ENCODE results near the gene EP400. TPM values are rescaled to one million over a fixed set of nuclear protein-coding genes. Genes with fewer than 3 reads are reported as not detected.

Gene EP400
- total RNA-seq, 6 experiments from 2014 or later = 10.9 to 16.3 (median 13.3) TPM

DNA sequence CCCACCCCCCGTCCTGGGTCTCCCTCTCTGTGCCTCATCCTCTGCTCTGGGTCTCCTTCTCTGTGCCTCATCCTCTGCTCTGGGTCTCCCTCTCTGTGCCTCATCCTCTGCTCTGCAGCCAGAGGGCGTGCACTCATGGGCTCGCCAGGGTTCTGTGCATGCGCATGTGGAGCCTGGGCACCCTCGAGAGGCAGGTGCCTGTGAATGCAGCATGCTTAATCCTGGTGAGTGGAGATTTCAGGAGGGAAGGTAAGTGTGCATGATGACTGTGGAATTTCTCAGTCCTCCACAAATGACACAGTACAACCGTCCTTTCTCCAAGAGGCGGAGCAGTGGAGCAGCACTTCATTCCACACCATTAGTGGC, 65.2 kb downstream of the EP400 start:
- no peaks in the 10 kb centered on the region for H3K9me3 ChIP-seq
- no peak for DNase-seq
- no peaks in the 10 kb centered on the region for H3K27me3 ChIP-seq
- no peaks in the 10 kb centered on the region for H3K4me1 ChIP-seq
- intact Hi-C loops (cut with DNase I) = no loop called here
- no peak overlapping the region for H3K27ac ChIP-seq
- no peak for ATAC-seq
- H3K4me3 ChIP-seq = no peak overlapping the region
- TF ChIP-seq CTCF (IDR thresholded peaks at IDR 0.05) (no peak), POLR2A (IDR thresholded peaks at IDR 0.05) (no peak)
- WGBS (ENCODE audit: insufficient coverage, low coverage, low lambda C conversion rate, missing lambda C conversion rate) = 100% methylated on average over 2 of the region's 7 CpGs
- H3K36me3 ChIP-seq = peaks cover 0 to 80% (median 36%) of the 10 kb centered on the region in 4 donors

DNA sequence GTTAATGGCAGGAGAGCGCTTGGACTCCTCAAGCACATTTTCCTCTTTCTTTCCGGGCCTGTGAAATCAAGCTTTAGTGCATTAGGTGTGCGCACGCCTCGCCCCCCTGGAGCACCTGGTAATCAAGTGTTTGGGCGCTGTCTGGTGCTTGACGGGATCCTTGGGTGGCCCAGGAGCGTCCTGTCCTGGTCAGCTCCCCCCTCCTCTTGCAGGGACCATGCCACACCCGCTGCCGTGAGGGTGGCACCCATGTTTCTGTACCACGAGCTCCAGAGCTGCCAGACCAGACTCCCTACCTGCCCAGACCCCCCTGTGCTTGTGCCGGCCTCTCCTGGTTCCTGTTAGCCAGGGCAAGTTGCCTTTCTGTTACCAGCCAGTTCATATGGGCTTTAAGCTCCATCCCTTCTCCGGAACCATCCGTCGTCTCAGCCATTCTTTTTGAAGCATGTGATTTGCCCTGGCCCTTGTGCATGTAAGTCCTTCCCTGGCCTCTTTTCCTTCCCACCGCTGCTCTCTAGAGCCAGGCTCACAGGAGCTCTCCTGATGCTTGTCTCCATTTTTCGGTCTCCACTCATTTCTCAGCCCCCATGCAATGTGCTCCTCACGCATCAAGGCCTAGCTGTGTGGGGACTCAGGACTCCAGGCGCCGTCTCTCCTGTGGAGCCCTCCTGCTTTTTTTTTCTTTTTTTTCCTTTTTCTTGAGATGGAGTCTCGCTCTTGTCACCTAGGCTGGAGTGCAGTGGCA, 66.1 kb downstream of the EP400 start:
- TF ChIP-seq CTCF (IDR thresholded peaks at IDR 0.05) (no peak), POLR2A (IDR thresholded peaks at IDR 0.05) (no peak)
- no peak overlapping the region for H3K27ac ChIP-seq
- ATAC-seq (no peak), DNase-seq (peak in 1 of 3 donors; percentile 26)
- no peaks in the 10 kb centered on the region for H3K9me3 ChIP-seq
- WGBS (ENCODE audit: insufficient coverage, low coverage, low lambda C conversion rate, missing lambda C conversion rate) = 91% methylated on average over 8 of the region's 21 CpGs
- H3K36me3 ChIP-seq = peaks cover 0 to 89% (median 36%) of the 10 kb centered on the region in 4 donors
- no peaks in the 10 kb centered on the region for H3K4me1 ChIP-seq
- H3K4me3 ChIP-seq = no peak overlapping the region
- intact Hi-C loops (cut with DNase I) = no loop called here
- H3K27me3 ChIP-seq = no peaks in the 10 kb centered on the region

DNA sequence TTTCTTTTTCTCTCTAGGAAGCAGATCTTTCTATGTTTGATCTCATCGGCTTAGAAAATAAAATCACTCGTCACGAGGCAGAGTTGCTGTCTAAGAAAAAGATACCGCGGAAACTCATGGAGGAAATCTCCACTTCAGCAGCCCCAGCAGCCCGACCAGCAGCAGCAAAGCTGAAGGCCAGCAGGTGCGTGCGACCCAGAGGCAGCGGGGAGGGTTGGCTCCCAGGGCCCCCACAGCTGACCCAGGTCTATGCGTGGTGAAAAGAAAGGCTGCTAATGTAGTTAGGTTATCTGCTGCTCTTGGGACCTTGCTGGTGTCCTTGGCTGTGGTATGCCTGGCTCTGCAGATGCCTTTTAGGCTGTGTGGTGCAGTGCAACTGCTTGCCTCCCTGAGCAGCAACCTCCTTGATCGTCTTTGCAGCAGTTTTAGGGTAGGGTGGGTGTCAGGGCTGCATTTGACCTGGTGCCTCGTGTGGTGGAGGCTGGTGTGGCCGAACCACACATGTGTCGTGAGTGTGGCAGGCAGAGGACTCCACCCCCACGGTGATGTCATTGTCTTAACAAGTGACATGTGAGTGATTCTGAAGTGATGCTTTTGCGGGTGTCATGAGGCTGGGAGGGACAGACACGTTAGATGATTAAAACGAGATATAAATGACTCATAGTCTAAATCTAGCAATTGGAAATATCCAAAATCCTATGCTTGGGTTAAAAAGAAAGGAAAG, 68.6 kb downstream of the EP400 start:
- ATAC-seq (no peak), DNase-seq (no peak)
- no peak for TF ChIP-seq POLR2A (IDR thresholded peaks at IDR 0.05)
- TF ChIP-seq CTCF (IDR thresholded peaks at IDR 0.05) = no peak
- H3K9me3 ChIP-seq = no peaks in the 10 kb centered on the region
- intact Hi-C loops (cut with DNase I) = no loop called here
- WGBS (ENCODE audit: insufficient coverage, low coverage, low lambda C conversion rate, missing lambda C conversion rate) = 91% methylated on average over 12 of the region's 18 CpGs
- H3K4me3 ChIP-seq = no peak overlapping the region
- H3K27ac ChIP-seq = no peak overlapping the region
- no peaks in the 10 kb centered on the region for H3K4me1 ChIP-seq
- H3K27me3 ChIP-seq = no peaks in the 10 kb centered on the region
- peaks cover 0 to 71% (median 30%) of the 10 kb centered on the region in 4 donors for H3K36me3 ChIP-seq

- Histone ChIP-seq H3K4me3 (no peak overlapping the region), H3K4me1 (no peaks in the 10 kb centered on the region), H3K27ac (no peak overlapping the region), H3K36me3 (peaks cover 6 to 68% (median 37%) of the 10 kb centered on the region in 4 donors), H3K9me3 (no peaks in the 10 kb centered on the region), H3K27me3 (no peaks in the 10 kb centered on the region)
- WGBS (ENCODE audit: insufficient coverage, low coverage, low lambda C conversion rate, missing lambda C conversion rate) = 100% methylated on average over 8 of the region's 18 CpGs
- intact Hi-C loops (cut with DNase I) = no loop called here
- ATAC-seq = no peak
- DNase-seq = no peak
- TF ChIP-seq POLR2A (IDR thresholded peaks at IDR 0.05) (no peak), CTCF (IDR thresholded peaks at IDR 0.05) (no peak)
These were observed 70.1 kb downstream of the EP400 start for GRCh38 chr12:132019891-132020290.
